NCI-H128 (cell line): Measurements from ENCODE around the gene SAFB2.
"Not testable (repeated sequence)": the region's sequence is repeated elsewhere in the genome, so short reads cannot be mapped to it uniquely, and the experiment has no call there.

Experiments used
- DNase-seq: peaks from one replicate; lab custom pipeline; 2025; ENCODE audit not compliant: unreplicated experiment; lab: John Stamatoyannopoulos, UW

SAFB2 gene

DNA sequence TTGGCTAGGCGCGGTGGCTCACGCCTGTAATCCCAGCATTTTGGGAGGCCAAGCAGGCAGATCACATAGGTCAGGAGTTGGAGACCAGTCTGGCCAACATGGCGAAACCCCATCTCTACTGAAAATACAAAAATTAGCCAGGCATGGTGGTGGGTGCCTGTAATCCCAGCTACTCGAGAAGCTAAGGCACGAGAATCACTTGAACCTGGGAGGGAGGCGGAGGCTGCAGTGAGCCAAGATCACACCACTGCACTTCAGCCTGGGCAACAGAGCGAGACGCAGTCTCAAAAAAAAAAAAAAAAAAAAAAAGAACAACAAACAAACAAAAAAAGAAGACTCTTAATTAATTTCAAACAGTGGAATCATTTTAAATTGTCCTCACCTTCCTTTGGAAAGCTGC lies 13.8 kb downstream of the SAFB2 start:
- not testable (repeated sequence) for DNase-seq

DNA sequence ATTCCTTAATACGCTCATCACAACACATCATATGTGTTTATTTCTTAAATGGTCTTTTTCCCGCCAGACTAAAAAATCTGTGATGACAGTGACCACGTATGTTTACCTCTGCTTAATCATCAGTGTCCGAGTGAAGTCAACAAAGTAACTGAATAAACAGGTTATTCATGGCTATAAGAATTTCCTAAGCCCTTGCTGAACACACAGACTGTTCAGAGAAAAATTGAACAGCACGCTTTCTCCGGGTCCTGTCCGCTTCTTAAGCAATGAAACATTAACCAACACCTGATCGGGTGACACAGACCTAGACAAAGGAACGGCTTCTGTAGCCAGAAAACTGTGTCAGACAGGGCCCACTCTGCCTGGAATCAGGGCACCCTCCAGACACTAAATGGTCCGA lies 14.3 kb downstream of the SAFB2 start:
- no peak for DNase-seq

DNA sequence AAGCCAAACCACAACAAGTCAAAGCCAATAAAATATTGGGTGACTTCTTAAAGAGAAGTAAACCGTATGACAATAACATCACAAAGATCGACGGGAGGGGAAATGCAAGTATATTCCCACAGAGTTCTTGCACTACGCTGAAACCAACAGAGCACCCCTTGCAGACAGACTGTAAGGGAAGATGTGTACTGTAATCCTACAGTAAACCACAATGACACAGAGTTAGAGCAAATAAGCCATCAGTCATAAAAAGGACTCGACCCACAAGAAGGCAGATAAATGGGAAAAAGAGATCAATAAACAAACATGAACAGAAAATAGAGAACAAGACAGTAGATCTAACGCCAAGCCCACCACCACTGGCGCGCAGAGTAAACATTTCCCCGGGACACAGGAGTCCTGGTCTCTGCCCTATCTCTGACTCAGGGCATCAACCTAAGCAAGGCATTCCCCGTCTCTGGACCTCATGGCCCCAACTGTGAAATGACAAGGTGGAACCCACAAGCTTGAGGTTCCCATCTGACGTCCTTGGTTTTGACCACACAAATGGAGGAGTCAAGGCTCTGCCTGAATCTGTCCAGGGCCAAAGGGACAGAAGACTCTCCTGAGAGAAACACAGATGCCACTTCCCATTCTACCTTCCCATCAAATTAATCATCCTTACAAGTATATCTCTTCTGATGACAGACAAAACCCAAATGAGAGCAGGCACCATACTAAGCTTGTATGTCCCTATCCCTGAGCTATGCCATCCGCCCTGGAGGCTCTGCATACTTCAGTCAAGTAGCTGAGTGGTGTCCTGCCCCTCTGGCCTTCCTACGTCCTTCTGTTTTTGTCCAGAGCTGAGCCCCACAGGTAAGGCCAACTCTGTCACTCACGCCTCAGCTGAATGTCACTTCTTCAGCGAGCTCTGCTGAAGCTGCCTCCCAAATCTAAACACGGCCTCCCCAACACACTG lies 15.0 kb downstream of the SAFB2 start:
- DNase-seq: no peak

DNA sequence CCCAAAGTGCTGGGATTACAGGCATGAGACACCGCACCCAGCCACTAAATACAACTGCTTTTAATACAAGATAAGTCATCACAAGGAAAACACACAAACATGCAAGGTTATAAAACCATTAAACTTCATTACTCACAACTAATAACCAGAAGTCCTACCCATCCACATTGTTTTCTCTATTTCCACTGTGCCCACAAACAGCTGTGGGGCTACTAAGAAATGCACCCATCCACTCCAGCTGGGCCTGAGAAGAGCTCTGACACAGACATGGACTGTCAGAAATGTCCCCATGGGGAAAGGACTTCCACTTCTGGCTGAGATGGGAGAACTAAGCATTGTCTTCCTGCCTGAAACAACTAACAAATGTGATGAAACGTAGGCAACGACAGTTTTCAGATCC lies 17.2 kb downstream of the SAFB2 start:
- no peak for DNase-seq

DNA sequence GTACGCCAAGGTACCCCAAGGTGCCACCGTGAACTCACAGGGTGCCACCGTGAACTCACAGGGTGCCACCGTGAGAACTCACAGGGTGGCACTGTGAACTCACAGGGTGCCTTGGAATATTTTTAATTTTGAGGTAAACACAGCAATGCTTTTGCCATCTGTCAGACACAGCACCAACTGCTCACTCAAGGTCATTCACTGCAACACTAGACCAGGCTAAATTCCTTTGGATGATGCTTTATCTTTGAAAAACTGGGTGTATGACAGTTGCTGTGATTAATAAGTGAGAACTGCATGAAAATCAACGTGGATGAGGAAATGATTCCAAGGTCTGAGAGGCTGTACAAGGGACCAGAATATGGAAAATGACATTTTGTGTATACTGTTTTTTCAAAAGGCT lies 18.9 kb downstream of the SAFB2 start:
- no peak for DNase-seq

DNA sequence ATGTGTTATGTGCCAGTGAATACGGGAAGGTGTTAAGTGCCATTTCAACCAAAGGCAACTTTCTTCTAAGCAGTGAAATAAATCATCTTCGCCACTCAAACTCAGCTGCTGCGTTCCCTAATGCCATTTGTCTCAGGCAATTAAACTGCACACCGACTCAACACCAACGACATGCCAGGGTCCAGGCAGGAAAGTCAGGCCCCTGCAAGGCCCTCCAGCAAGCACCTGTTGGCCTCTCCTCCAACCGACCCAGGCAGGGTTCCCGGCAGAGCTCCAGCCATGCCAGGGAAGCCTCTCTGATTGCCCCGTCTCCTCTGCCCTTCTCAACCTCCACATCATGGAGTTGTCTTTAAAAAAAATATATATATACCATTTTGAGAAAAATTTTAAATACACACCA lies 21.8 kb downstream of the SAFB2 start:
- DNase-seq: no peak

DNA sequence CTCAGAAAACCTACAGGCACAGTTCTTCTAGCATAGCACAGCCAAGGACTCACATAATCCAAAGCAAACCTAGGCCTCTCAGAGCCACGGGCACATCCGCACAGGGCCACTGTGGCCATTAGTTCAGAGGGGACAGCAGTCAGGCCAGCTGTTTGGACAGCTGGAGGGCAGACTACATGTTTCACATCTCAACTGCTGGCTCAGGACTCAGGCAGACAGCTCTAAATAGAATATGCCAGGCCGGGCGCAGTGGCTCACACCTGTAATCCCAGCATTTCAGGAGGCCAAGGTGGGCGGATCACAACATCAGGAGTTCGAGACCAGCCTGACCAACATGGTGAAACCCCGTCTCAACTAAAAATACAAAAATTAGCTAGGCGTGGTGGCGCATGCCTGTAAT lies 26.8 kb downstream of the SAFB2 start:
- DNase-seq: no peak

DNA sequence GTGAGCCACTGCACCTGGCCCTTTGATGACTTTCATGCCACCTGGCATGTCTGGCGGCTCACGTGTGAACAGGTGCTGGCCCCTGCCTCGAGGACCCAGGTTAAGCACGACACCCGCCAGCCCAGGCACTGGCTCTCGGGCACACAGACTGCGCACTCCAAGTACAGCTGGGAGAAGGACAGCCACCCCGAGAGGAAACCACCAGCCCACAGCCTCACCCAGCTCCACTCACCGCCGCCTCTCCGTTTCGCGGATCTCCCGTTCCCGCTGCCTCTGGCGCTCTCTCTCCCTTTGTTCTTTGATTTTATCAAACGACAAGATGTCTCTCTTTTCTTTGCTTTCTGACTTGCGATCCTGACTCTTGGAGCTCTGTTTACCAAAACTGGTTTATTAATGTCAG lies 27.4 kb downstream of the SAFB2 start:
- DNase-seq: no peak

DNA sequence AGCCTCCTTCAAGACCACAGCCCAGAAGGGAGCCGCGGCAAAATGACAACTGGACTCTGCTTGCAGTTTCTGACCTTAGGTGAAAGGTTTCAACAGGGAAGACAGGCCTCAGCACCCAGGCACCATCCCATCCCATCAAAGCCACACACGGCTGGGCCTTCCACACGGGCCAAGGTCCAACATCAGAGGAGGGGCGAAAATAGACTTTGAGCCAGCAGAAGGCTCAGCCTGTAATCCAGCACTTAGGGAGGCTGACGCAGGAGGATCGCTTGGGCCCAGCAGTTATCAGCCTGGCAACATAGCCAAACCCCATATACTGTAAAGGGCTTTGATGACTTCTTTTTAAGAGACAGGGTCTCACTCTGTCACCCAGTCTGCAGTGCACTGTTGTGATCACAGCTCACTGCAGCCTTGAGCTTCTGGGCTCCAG lies 28.0 kb downstream of the SAFB2 start:
- no peak for DNase-seq

DNA sequence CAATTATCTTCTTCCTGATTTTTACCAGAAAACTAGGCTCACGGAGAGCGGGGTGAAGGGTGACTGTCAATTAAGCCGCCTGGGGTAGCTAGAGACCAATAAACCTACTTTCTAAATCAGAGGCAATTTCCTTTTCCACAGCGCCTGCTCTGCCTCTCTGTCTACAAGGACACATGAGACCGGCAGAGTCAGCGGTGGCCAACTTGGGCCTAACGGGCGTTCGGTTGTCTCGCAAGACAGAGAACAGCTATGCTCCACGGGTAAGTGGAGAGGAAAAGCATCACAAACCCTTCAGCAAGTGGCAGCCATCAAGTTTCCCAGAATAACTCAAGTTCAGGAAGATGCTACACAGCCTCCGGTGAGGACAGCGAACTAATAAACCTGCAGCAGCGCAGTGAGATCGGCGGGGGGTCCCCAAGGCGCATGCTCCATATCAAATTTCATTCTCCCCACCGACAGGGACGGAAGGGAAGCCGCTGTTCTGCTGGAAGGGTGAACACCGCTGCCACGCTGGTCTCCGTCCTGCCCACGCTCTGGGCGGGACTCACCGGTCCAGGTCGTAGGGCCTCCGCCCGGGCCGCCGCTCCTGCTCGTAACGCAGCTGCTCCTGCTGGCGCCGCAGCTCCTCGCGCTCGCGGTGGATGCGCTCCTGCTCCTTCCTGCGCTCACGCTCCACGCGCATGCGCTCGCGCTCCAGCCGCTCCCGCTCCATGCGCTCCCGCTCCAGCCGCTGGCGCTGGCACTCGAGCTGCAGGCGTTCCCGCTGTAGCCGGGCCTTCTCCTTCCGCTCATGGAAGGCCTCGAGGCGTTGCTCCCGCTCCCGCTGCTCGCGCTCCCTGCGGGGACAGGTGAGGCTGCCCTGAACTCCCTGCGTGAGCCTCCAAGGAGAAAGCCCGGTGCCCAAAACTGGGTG lies 29.0 kb downstream of the SAFB2 start:
- no peak for DNase-seq

DNA sequence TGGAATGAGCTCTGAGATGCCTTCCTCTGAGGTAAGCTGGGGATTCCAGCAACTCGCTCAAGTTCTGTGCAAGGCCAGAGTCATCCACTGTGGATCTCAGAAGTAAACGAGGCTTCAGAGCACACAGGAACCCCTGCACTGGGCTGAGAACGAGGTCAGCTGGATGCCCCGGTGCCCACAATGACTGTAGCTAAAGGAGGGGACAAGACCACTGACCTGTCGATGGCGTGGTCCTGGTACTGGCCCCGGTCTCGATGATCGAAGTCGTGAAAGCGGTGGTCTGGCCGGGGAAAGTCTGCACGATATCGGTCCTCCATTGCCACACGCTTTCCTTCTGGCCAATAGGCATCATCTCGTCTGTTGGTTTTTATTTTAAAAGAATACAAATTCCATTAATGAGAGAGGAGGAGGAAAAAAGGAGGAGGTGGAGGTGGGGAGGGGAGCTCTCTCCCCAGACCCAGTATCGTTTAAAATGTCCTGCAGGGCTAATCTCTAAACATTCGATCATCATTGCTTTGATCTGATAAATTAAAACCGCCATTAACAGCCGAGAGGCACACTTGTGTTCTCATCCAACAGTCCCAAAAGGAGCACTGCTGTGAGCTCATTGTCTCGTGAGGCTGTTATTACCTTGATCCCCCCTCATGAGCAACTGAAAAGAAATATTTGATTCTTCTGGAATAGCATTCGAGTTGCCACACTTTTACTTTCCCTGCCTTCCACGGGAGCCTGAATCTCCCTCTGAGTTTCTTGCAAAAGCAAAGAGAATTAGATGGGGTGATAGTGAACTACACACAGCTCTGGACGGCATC lies 29.8 kb downstream of the SAFB2 start:
- DNase-seq: no peak

DNA sequence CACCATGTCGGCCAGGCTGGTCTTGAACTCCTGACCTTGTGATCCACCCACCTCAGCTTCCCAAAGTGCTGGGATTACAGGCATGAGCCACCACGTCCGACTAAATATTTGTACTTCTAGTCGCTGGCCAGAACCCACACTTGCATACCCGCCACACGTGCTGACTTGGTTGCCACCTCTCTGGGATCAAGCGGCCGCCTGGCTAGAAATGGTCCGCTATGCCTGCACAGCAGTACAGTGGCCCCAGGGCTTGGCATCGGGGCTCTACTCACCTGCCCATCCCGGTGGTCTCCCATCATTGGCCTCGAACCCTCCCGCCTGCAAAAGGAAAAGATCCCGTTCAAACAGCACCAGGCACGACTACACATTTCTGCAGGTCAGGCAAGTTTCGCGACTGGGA lies 31.1 kb downstream of the SAFB2 start:
- DNase-seq: no peak

DNA sequence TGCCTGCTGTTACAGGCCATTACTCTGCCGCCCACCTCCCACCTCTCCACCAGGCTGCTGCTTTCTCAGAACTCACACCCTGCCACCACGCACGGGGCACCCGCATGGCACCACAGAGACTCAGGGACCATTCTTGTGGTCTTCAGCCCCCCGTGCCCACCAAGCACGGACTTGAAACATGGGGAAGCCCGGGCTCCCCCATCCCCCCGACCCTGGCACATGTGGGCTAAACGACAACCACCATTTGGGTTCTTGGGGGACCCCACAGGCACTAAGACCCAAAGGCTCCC lies 31.8 kb downstream of the SAFB2 start:
- DNase-seq: no peak

DNA sequence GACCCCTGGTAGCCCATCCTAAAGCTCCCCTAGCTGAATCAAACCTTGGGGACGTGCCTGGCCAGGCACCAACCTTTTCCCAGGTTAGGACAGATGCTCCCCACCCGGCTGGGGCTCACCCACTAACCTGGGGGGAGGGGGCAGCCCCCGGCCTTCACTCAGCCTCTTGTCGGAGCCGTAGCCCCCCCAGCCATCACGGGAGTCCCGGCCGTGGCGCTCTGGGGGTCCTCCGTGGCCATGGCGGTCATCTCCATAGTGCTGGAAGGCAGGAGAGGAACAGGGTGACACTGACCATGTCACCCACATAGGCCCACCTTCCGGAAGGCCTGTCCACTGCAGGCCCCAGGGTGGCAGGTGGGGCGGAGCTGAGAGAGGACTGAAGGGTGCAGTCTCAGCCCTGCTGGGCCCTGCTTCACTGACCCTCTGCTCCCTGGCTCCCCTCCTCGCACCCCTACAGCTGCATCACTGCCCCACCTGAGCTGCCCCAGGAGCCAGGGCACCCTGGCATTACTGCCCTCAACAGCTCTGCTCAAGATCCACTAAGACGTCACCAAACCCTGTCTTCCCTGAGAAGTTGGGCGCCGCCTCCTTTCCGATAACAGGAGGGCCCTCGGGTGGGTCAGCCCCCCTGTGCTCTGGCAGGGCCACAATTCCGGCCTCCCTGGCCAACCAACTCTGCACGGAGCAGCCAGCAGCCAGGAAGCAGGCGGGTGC lies 32.3 kb downstream of the SAFB2 start:
- no peak for DNase-seq

DNA sequence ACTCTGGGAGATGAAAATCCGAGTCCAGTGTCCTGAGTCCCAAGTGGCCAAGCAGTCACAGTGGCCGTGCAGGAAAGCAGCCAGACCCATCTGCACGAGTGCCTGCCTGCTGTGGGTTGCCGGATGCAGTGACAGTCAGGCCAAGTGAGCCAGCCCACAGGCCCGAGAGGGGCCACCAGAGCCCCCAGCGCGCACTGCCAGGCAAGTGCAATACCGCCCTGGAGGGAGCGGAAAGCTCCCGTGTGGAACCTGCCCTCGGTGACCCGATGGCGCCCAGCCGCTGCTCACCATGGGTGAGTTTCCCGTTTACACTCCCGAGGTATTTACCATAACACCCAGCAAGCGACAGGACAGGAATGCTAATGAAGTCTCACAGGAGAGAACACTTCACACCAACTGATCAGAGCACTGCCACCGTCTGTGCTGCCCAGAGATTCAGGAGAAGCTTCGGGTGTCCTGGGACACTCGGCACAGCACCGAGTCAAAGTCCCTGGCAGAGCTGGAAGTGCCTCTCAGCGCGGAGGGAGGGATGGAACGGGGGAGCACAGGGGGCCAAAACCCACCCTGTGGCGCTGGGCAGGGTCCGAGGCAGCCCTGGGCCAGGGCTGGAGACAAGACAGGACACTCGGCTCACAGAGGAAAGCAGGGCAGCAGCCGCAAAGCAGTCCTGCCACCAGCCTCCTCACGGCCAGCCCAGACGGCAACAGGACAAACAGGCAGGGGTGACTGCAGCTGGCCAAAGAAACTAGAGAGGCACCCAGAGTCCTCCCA lies 33.5 kb downstream of the SAFB2 start:
- DNase-seq: no peak

DNA sequence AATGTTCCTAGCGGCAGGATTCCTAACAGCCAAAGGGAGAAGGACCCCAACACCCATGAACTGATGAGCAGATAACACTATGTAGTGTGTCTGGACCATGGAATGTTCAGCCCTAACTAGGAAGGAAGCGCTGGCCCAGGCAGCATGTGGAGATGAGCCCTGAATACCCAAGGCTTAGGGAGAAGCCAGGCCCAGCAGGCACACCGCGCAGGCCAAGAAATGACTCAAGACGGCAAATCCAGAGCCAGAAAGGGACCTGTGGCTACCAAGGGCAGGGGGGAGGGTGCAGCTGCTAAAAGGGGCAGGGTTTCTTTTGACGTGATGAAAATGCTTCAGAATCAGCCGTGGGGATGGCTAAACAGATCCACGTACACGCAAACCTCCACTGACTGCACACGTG lies 34.1 kb downstream of the SAFB2 start:
- no peak for DNase-seq

DNA sequence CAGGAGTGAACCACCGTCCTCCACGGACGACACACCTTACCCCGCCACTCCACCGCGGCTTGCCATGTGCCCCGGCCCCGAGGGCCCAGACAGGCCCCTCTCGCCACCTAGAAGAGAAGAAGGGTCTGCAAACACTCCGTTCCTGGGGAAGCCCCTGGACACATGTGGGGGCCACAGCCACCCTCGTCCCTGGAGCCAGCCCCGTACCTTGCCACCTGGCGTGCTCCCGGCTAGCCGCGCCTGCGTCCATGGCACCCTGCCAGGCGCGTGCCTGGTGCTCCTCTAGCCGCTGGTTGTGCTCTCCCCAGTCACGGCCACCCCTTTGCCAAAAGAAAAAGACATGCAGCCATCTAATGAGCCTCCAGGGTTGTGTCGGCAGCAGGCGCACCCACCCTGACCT lies 34.9 kb downstream of the SAFB2 start:
- DNase-seq: no peak

DNA sequence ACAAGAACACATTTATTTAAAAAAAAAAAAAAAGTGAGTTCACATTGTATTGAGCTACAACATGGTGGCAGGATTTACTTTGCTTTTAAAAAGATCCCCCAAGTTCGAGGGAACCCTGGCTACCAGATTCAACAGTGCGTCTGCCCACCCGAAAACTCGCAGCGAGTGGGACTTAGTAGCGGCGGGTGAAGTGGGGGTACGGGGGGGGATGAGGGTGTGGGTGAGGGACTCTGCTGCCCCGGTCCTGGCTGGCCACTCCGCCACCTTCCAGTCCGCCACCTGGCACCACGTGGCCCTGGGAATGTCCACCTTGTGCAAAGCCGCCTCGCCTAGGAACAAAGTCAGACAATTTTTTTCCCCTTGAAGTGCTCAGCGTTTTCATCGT lies 35.5 kb downstream of the SAFB2 start:
- no peak for DNase-seq

DNA sequence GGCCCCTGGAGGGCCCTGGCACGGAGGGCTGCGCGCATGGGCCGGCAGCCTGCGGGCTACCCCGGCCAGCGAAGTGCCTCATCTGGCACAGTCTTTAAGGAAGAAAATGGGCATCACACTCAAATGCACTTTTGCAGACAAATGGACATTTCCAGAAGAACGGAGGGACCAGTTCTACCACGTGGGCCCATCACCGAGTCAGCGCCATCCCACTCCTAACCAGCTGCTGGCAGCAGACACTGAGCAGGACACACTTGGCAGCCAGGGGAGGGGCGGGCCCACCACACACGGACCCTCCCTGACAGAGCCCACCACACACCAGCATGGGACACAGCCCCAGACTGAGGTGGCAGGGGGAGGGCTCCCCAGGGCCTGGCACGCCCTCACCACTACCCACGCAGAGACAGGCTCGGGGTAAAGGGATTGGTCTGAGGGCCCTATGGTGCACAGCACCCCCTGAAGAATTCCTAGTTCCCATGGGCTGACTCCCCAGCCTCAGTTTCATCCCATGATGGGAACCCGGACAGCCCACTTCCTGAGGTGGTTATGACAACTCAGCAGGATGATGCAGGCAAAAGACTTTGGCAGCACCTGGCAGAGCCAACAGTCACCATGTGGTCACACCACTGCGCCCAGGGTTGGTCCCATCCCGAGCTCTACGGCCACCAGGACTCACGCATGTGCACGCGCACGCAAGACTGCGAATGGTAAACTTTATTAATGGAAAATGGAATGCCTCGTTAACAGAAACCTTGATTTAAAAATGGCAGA lies 36.1 kb downstream of the SAFB2 start:
- no peak for DNase-seq
